NCI-H1048 (cell line): ENCODE measurements around the gene PRRG1.
"Not testable (repeated sequence)": the region's sequence is repeated elsewhere in the genome, so short reads cannot be mapped to it uniquely, and the experiment has no call there.

Experiments
- DNase-seq: peaks from one replicate; lab custom pipeline; 2025; lab: John Stamatoyannopoulos, UW

Gene PRRG1

DNA sequence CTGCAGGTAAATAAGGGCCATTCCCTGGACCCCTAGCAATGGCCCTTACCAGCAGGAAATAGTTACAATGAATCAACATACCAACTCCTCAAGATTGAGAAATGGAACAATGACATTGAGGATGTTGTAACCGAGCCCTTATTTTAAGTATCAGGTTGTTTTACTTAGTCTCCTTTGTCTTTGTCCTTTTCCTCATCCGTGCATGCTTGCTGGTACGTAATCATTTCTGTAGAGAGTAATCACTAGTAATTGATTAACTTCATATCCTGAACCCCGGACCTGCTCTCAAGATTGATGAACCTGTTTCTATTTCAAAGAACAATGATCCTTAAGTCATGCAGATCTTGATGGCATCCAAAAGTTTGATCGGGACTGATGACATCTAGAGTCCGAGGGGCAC is 123.7 kb downstream of the PRRG1 start:
- DNase-seq: no peak

DNA sequence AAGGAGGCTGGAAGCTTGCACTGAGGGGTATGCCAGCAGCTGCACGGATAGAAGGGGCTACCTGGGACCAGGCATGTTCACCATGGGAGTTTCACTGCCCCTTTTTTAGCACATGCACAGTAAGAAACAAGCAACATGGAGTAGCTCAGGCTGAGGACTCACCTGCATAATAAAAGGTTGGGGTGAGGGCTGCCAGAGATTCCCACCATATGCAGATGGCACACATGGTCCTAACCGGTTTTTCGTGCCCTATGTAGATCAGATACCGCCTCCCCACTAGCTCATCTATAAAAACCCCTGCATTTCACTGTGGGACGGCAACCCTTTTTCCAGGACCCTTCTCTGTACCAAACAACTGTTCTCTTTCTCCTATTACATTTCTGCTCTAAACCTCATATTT is 125.3 kb downstream of the PRRG1 start:
- no peak for DNase-seq

GRCh38 chrX:37476571-37477170 is 127.5 kb downstream of the PRRG1 start:
- DNase-seq: no peak

GRCh38 chrX:37484335-37484734 is 135.2 kb downstream of the PRRG1 start:
- DNase-seq: not testable (repeated sequence)

DNA sequence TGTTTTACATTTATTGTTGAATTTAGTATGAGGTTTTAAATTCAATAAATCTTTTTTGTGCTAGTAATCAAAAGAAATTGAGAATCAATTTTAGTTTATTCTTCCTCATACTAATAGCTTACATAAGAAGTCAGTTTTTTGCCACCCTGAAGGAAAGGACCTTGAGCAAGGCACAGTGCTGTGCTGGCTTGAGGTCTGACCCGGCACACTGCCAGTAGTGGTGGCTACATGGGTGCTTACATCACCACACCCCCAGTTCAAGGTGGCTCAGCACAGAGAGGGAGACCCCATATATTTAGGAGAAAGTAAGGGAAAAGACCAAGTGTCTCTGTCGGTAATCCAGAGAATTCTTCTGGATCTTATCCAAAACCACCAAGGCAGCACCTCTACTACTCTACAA is 136.3 kb downstream of the PRRG1 start:
- DNase-seq: no peak

- DNase-seq: no peak
Observed at GRCh38 chrX:37487271-37487670, 138.1 kb downstream of the PRRG1 start.

DNA sequence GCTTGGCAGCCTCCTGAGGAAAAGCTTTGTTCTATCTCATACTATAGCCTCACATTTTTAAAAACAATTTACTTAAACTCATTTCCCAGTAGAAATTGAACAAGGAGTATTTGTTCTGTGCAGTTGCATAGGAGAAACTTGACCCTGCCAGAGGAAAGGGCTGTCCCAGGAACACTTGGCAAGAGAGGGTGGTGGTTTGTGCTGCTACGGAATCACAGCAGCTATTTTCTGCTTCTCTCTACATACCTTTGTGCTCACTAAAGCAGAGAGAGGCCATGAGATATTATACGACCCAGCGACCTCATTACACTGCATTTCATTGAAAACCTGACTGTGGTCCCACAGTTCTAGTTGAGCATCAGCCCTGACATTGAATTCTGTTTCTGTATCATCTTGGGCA is 139.2 kb downstream of the PRRG1 start:
- no peak for DNase-seq

- DNase-seq: no peak
Observed at GRCh38 chrX:37491686-37492085, 142.5 kb downstream of the PRRG1 start.

GRCh38 chrX:37495760-37496159 is 146.6 kb downstream of the PRRG1 start:
- not testable (repeated sequence) for DNase-seq

GRCh38 chrX:37497126-37497525 is 148.0 kb downstream of the PRRG1 start:
- not testable (repeated sequence) for DNase-seq

DNA sequence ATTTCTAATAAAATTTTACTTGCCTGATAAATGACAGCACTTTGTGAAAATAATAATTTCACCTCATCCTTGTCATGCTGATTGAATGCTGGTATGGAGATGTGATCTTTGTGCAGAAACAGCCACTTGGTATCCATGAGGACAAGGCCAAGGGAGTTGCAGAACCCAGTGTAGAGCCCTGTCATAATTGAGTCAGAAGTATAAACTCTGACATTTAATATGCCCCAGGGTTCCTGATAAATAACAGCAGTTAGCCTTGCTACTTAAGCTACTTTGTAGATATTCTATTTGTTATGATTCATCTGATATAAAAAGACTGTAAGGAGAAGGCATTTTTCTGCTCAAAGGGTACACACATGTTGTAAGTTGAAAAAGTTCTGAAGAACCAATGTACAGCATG is 149.2 kb downstream of the PRRG1 start:
- not testable (repeated sequence) for DNase-seq

GRCh38 chrX:37499649-37500048 is 150.5 kb downstream of the PRRG1 start:
- DNase-seq: not testable (repeated sequence)

DNA sequence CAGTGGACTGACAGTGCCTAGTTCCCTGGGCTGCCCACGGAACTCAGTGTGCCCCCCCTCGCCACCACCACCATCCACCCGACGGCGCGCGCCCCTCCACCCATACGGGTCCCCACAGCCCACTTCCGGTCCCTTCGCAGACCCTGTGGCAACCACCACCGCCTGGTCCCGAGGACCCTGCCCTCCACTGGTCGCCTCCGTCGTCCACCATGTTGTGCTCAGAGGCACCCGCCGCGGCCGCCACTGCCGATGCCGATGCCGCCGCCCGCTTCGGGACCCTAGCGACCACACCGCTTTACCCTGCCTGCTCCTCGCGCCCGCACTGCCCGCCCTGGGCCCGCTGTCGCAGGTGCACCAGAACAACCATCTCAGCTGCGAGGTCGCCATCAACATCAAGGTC is 155.8 kb downstream of the PRRG1 start:
- no peak for DNase-seq
